Smooth muscle cell (in vitro differentiated cells): ENCODE data around the gene CEP152. TPM values are rescaled to one million over a fixed set of nuclear protein-coding genes. Genes with fewer than 3 reads are reported as not detected.

Source experiments
- DNase-seq: peaks from one replicate; lab custom pipeline; 2025; ENCODE audit not compliant: unreplicated experiment; lab: John Stamatoyannopoulos, UW
- H2AFZ ChIP-seq: fragments of 200-600 bp; sonication (generic); 2 replicates; pipeline ENCODE4 v1.6.0; 2016; ENCODE audit warnings: antibody characterized with exemption, low read depth, mild to moderate bottlenecking
- H3F3A ChIP-seq: fragments of 200-600 bp; sonication (generic); 2 replicates; pipeline ENCODE4 v1.6.0; 2017; ENCODE audit warnings: antibody characterized with exemption, low read depth
- H3K27ac ChIP-seq: fragments of 200-600 bp; sonication (generic); 2 replicates; pipeline ENCODE4 v1.5.1; 2016; ENCODE audit warnings: low read depth, mild to moderate bottlenecking
- H3K27me3 ChIP-seq: fragments of 200-600 bp; sonication (generic); 2 replicates; pipeline ENCODE4 v1.6.1; 2016; ENCODE audit warnings: low read depth, mild to moderate bottlenecking
- H3K36me3 ChIP-seq: fragments of 200-600 bp; sonication (generic); 2 replicates; pipeline ENCODE4 v1.5.1; 2016; ENCODE audit warnings: low read depth
- H3K4me1 ChIP-seq: fragments of 200-600 bp; sonication (generic); 2 replicates; pipeline ENCODE4 v1.5.1; 2016; ENCODE audit warnings: low read depth
- H3K4me2 ChIP-seq: fragments of 200-600 bp; sonication (generic); 2 replicates; pipeline ENCODE4 v1.6.0; 2016; ENCODE audit warnings: mild to moderate bottlenecking
- H3K4me3 ChIP-seq: fragments of 200-600 bp; sonication (generic); 2 replicates; pipeline ENCODE4 v1.5.1; 2016; ENCODE audit warnings: mild to moderate bottlenecking
- H3K79me2 ChIP-seq: fragments of 200-600 bp; sonication (generic); 2 replicates; pipeline ENCODE4 v1.6.0; 2016; ENCODE audit warnings: low read depth, mild to moderate bottlenecking
- H3K9ac ChIP-seq: fragments of 200-600 bp; sonication (generic); 2 replicates; pipeline ENCODE4 v1.6.0; 2016; ENCODE audit warnings: low read depth
- H3K9me3 ChIP-seq: fragments of 200-600 bp; sonication (generic); replicated peaks from 2 replicates; pipeline ENCODE4 v1.5.1; 2016; ENCODE audit warnings: low read depth
- H4K20me1 ChIP-seq: fragments of 200-600 bp; sonication (generic); 2 replicates; pipeline ENCODE4 v1.6.0; 2016; ENCODE audit warnings: low read depth
- WGBS: methylation state at CpG from one replicate; pipeline ENCODE4 v1.1.7; 2016; ENCODE audit warnings: low lambda C conversion rate; 5-methylcytosine and 5-hydroxymethylcytosine counted together
- polyA plus RNA-seq: library from polyadenylated mRNA; unstranded; fragments of >200 nt; fragmentation: Nextera tagmentation; extraction: Ambion mirVana; gene quantifications from 2 replicates; pipeline ENCODE4 v1.2.1, GENCODE V29; 2016
- total RNA-seq: library from RNA; depleted of rRNA; stranded (reverse); fragments of >200 nt; gene quantifications from 2 replicates; pipeline ENCODE4 v1.2.3, GENCODE V29; 2014
- TF ChIP-seq, protein P1 (sequence below): fragments of 200-600 bp; sonication (generic); IDR thresholded peaks from 2 replicates; pipeline ENCODE4 v1.5.1; 2017; ENCODE audit warnings: borderline replicate concordance, mild to moderate bottlenecking, antibody characterized with exemption; ENCODE audit not compliant: insufficient read depth, poor library complexity, severe bottlenecking

Gene CEP152
- total and polyA plus RNA-seq, 2 experiments from 2014 or later, result 3.9 to 37.5 TPM

DNA sequence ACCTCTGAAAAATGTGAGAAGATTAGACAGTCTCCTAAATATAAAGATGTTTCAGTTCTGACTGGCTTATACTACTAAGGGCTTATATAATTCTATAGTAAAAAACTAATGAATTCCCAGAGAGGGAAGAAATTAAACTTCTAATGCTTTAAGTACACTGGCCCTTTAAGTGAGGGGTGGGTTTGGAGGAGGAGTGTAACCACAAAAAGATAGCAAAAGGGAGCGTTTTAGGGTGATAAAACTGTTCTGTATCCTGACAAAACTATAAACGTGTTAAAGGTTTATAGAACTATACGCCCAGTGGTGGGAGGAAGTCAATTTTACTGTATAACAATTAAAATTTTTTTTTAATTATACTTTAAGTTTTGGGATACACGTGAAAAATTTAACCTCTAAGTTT is 45.8 kb downstream of the CEP152 start:
- Histone ChIP-seq H3K36me3 (peaks cover 3% of the 10 kb centered on the region), H3K4me3 (no peak overlapping the region), H3K79me2 (no peaks in the 10 kb centered on the region), H3K9me3 (no peaks in the 10 kb centered on the region), H3K4me1 (no peaks in the 10 kb centered on the region), H3K27me3 (no peaks in the 10 kb centered on the region), H3K9ac (no peak overlapping the region), H3K4me2 (no peak overlapping the region), H3F3A (no peaks in the 10 kb centered on the region), H3K27ac (no peak overlapping the region), H2AFZ (no peak overlapping the region), H4K20me1 (no peaks in the 10 kb centered on the region)
- TF ChIP-seq, protein P1, sequence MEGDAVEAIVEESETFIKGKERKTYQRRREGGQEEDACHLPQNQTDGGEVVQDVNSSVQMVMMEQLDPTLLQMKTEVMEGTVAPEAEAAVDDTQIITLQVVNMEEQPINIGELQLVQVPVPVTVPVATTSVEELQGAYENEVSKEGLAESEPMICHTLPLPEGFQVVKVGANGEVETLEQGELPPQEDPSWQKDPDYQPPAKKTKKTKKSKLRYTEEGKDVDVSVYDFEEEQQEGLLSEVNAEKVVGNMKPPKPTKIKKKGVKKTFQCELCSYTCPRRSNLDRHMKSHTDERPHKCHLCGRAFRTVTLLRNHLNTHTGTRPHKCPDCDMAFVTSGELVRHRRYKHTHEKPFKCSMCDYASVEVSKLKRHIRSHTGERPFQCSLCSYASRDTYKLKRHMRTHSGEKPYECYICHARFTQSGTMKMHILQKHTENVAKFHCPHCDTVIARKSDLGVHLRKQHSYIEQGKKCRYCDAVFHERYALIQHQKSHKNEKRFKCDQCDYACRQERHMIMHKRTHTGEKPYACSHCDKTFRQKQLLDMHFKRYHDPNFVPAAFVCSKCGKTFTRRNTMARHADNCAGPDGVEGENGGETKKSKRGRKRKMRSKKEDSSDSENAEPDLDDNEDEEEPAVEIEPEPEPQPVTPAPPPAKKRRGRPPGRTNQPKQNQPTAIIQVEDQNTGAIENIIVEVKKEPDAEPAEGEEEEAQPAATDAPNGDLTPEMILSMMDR, result no peak
- no peak for DNase-seq
- WGBS, result 82% methylated on average over 4 of the region's 4 CpGs

DNA sequence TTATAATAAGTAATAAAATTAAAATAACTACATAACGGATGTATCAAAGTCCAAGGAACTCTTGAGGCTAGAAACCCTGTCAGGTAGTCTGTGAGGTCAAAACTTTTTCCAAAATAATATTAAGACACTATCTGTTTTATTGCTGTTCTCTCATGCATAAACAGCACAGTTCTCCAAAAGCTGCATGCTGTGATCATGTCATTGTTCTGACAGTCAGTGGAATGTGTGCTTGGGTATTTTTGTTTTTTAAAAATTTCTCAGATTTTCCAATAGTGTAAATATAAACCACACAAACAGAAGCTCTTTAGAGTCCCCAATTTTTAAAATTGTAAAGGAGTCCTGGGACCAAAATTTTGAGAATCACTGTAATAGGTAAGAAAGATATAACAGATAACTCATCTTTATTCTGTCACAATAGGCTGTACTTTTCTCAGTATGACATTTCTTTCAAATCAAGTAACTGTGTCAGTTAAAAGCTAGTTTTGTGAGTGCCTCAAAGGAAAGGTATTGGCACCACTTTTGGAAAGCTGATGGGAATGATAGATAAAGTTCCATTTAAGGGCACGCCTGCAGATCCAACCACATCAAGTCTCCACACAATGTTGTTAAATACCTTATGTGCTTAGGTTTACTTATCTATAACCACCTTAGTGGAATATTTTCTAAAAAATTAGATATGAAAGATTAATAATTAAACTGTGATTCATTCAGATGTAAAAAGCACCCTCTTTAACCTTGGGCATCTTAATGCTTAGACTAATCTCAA is 49.3 kb downstream of the CEP152 start:
- no peak for DNase-seq
- no peaks in the 10 kb centered on the region for H3K79me2 ChIP-seq
- no peak overlapping the region for H2AFZ ChIP-seq
- 79% methylated on average over 2 of the region's 2 CpGs for WGBS
- H3K36me3 ChIP-seq, result peaks cover 3% of the 10 kb centered on the region
- H3K9ac ChIP-seq, result no peak overlapping the region
- no peaks in the 10 kb centered on the region for H3K9me3 ChIP-seq
- H3K4me2 ChIP-seq, result no peak overlapping the region
- H3K27me3 ChIP-seq, result no peaks in the 10 kb centered on the region
- H3K27ac ChIP-seq, result no peak overlapping the region
- H3F3A ChIP-seq, result no peaks in the 10 kb centered on the region
- no peak overlapping the region for H3K4me3 ChIP-seq
- TF ChIP-seq, protein P1, result no peak
- no peaks in the 10 kb centered on the region for H4K20me1 ChIP-seq
- no peaks in the 10 kb centered on the region for H3K4me1 ChIP-seq

DNA sequence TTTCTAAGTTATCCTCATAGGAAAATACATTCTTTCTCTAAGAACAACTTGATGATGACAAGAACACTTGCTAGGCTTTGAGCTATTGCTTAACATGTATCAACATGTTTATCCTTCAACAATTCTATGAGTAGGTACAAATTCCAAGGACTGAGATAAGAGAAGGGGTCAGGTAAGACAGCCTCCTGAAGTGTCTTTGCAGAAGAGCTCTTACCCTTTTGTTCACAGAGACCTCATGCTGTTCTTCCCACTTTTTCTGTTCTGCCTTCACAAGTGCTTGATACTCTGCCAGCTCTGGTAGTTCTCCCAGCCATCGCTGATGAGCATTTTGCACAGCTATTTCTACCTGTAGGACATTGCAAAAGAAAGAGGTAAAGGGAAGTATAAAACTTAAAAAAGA is 50.9 kb downstream of the CEP152 start:
- H3F3A ChIP-seq, result no peaks in the 10 kb centered on the region
- H4K20me1 ChIP-seq, result no peaks in the 10 kb centered on the region
- no peaks in the 10 kb centered on the region for H3K36me3 ChIP-seq
- H3K4me1 ChIP-seq, result no peaks in the 10 kb centered on the region
- H3K79me2 ChIP-seq, result no peaks in the 10 kb centered on the region
- H3K4me2 ChIP-seq, result no peak overlapping the region
- H3K27ac ChIP-seq, result no peak overlapping the region
- 83% methylated on average over 1 of the region's 1 CpG for WGBS
- H3K27me3 ChIP-seq, result no peaks in the 10 kb centered on the region
- no peak overlapping the region for H3K4me3 ChIP-seq
- H3K9ac ChIP-seq, result no peak overlapping the region
- H2AFZ ChIP-seq, result no peak overlapping the region
- H3K9me3 ChIP-seq, result no peaks in the 10 kb centered on the region
- TF ChIP-seq, protein P1, result no peak
- DNase-seq, result no peak

DNA sequence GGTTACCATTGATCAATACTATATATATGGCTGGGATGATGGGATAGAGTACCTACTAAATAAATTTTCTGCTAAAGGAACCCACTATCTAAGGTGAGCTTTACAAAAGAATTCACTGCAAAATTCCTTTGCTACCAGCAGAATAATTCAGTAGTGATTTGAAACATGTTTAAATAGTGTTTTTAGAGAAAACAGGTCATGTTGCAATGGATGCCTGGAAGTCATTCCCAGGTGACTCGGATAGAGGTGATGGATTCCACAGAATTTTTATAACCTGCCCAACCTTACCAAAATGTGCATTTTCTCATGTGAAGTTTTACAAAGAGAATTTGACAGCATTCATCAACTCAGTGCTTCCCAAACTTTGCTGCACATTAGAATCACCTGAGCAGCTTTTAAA is 53.2 kb downstream of the CEP152 start:
- Histone ChIP-seq H3K9me3 (no peaks in the 10 kb centered on the region), H3K79me2 (no peaks in the 10 kb centered on the region), H3K9ac (no peak overlapping the region), H3F3A (no peaks in the 10 kb centered on the region), H3K4me3 (no peak overlapping the region), H3K27ac (no peak overlapping the region), H2AFZ (no peak overlapping the region), H3K4me2 (no peak overlapping the region), H3K4me1 (no peaks in the 10 kb centered on the region), H4K20me1 (no peaks in the 10 kb centered on the region), H3K27me3 (no peaks in the 10 kb centered on the region), H3K36me3 (no peaks in the 10 kb centered on the region)
- DNase-seq, result no peak
- TF ChIP-seq, protein P1, result no peak
- 96% methylated on average over 1 of the region's 1 CpG for WGBS
